Activated CD4-positive, CD25-positive, alpha-beta regulatory T cell treated with anti-CD3 and anti-CD28 coated beads, Interleukin-2, amount 50 U/mL, for 72 hours (primary cell): ENCODE measurements around the gene ABCB8.
A peak's percentile ranks its signal among the peaks of the same experiment; 100 is the strongest.
"Not testable (repeated sequence)": the region's sequence is repeated elsewhere in the genome, so short reads cannot be mapped to it uniquely, and the experiment has no call there.

Source experiments
- DNase-seq: peaks from one replicate; pipeline ENCODE4 v3.0.0; 2021

The ABCB8 gene

GRCh38 chr7:150998341-150998740 is 29.9 kb upstream of the ABCB8 start:
- no peak for DNase-seq

GRCh38 chr7:150999001-150999400 is 29.2 kb upstream of the ABCB8 start:
- no peak for DNase-seq

- no peak for DNase-seq
Observed at GRCh38 chr7:150999497-151000230, 28.6 kb upstream of the ABCB8 start.

GRCh38 chr7:151000897-151001495 is 27.3 kb upstream of the ABCB8 start:
- no peak for DNase-seq

- no peak for DNase-seq
Observed at GRCh38 chr7:151001546-151001945, 26.7 kb upstream of the ABCB8 start.

GRCh38 chr7:151003572-151003971 is 24.7 kb upstream of the ABCB8 start:
- no peak for DNase-seq

GRCh38 chr7:151005566-151005965 is 22.7 kb upstream of the ABCB8 start:
- DNase-seq: no peak

GRCh38 chr7:151006590-151007300 is 21.5 kb upstream of the ABCB8 start:
- DNase-seq: no peak

- DNase-seq: no peak
Observed at GRCh38 chr7:151007469-151007898, 20.8 kb upstream of the ABCB8 start.

GRCh38 chr7:151008143-151008510 is 20.1 kb upstream of the ABCB8 start:
- DNase-seq: no peak

- DNase-seq: peak; percentile 87
Observed at GRCh38 chr7:151008511-151009323, 19.5 kb upstream of the ABCB8 start.

GRCh38 chr7:151009327-151010036 is 18.8 kb upstream of the ABCB8 start:
- DNase-seq: no peak

GRCh38 chr7:151010037-151010306 is 18.3 kb upstream of the ABCB8 start:
- no peak for DNase-seq

- DNase-seq: no peak
Observed at GRCh38 chr7:151010307-151011096, 17.7 kb upstream of the ABCB8 start.

GRCh38 chr7:151011097-151011409 is 17.2 kb upstream of the ABCB8 start:
- DNase-seq: no peak

- DNase-seq: not testable (repeated sequence)
Observed at GRCh38 chr7:151011616-151012015, 16.6 kb upstream of the ABCB8 start.

- no peak for DNase-seq
Observed at GRCh38 chr7:151012031-151012692, 16.1 kb upstream of the ABCB8 start.

- DNase-seq: no peak
Observed at GRCh38 chr7:151012911-151013347, 15.3 kb upstream of the ABCB8 start.

- DNase-seq: no peak
Observed at GRCh38 chr7:151013356-151013732, 14.9 kb upstream of the ABCB8 start.

- DNase-seq: peak; percentile 79
Observed at GRCh38 chr7:151013733-151014497, 14.3 kb upstream of the ABCB8 start.

GRCh38 chr7:151014950-151015349 is 13.3 kb upstream of the ABCB8 start:
- no peak for DNase-seq
